ENCODE results near the gene CFAP65. TPM values are rescaled to one million over a fixed set of nuclear protein-coding genes. Genes with fewer than 3 reads are reported as not detected.

The CFAP65 gene
- total and polyA plus RNA-seq, 2 of the 4 experiments (the other 2 are of a cell fraction) = not detected

DNA sequence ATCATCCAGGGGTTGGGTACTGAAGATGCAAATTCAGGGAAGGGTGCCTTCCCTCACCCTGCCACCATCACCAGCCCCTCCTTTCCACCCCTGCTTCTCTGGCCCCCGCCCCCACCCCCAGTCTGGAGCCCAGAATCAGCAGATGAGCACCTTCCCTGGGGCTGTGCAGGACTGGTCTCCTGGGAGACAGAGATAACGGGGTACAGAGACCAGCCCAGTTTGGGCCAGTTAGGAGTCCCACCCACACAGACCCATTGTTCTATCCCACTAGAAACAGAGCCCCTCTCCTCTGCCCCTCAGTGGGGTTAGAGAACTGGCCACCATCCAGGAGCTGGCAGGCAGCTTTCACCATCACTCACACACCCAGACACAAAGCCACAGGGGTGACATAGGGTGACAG is 43.6 kb downstream of the CFAP65 start:
- TF ChIP-seq RCOR1 (IDR thresholded peaks at IDR 0.05; ENCODE audit: insufficient replicate concordance, low read length) (no peak), CHD1 (IDR thresholded peaks at IDR 0.05; ENCODE audit: low read depth, low read length) (no peak), NFE2L2 (IDR thresholded peaks at IDR 0.05; ENCODE audit: low read depth, low read length) (no peak), MAZ (IDR thresholded peaks at IDR 0.05; ENCODE audit: borderline replicate concordance, low read depth, low read length) (no peak), CEBPB (IDR thresholded peaks at IDR 0.05; ENCODE audit: low read depth, low read length) (no peak), MAFK (IDR thresholded peaks at IDR 0.05; ENCODE audit: low read depth, low read length) (no peak), BHLHE40 (IDR thresholded peaks at IDR 0.05; ENCODE audit: low read depth, low read length) (no peak), RFX5 (IDR thresholded peaks at IDR 0.05; ENCODE audit: low read depth, low read length) (no peak), FOS (IDR thresholded peaks at IDR 0.05; ENCODE audit: low read depth, low read length) (no peak), MXI1 (IDR thresholded peaks at IDR 0.05; ENCODE audit: borderline replicate concordance, low read depth, low read length) (no peak), POLR2A (IDR thresholded peaks at IDR 0.05; ENCODE audit: low read depth, low read length) (no peak), RAD21 (IDR thresholded peaks at IDR 0.05; ENCODE audit: low read length) (no peak), SMC3 (IDR thresholded peaks at IDR 0.05; ENCODE audit: low read depth, low read length) (no peak)
- TF ChIP-seq, protein P1, sequence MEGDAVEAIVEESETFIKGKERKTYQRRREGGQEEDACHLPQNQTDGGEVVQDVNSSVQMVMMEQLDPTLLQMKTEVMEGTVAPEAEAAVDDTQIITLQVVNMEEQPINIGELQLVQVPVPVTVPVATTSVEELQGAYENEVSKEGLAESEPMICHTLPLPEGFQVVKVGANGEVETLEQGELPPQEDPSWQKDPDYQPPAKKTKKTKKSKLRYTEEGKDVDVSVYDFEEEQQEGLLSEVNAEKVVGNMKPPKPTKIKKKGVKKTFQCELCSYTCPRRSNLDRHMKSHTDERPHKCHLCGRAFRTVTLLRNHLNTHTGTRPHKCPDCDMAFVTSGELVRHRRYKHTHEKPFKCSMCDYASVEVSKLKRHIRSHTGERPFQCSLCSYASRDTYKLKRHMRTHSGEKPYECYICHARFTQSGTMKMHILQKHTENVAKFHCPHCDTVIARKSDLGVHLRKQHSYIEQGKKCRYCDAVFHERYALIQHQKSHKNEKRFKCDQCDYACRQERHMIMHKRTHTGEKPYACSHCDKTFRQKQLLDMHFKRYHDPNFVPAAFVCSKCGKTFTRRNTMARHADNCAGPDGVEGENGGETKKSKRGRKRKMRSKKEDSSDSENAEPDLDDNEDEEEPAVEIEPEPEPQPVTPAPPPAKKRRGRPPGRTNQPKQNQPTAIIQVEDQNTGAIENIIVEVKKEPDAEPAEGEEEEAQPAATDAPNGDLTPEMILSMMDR (conservative IDR thresholded peaks at IDR 0.05; ENCODE audit: low read depth, low read length) = no peak
- TF ChIP-seq, protein P2, sequence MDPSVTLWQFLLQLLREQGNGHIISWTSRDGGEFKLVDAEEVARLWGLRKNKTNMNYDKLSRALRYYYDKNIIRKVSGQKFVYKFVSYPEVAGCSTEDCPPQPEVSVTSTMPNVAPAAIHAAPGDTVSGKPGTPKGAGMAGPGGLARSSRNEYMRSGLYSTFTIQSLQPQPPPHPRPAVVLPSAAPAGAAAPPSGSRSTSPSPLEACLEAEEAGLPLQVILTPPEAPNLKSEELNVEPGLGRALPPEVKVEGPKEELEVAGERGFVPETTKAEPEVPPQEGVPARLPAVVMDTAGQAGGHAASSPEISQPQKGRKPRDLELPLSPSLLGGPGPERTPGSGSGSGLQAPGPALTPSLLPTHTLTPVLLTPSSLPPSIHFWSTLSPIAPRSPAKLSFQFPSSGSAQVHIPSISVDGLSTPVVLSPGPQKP (IDR thresholded peaks at IDR 0.05; ENCODE audit: borderline replicate concordance, low read depth, low read length) = no peak
- TF ChIP-seq, protein P3, sequence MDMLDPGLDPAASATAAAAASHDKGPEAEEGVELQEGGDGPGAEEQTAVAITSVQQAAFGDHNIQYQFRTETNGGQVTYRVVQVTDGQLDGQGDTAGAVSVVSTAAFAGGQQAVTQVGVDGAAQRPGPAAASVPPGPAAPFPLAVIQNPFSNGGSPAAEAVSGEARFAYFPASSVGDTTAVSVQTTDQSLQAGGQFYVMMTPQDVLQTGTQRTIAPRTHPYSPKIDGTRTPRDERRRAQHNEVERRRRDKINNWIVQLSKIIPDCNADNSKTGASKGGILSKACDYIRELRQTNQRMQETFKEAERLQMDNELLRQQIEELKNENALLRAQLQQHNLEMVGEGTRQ (IDR thresholded peaks at IDR 0.05; ENCODE audit: low read depth, low read length) = no peak
- Histone ChIP-seq H3K56ac (ENCODE audit: extremely low read depth, insufficient read depth, low read length) (no peak overlapping the region), H4K91ac (ENCODE audit: insufficient read depth, low read depth, low read length) (no peak overlapping the region), H3K9me3 (ENCODE audit: control insufficient read depth, insufficient read depth, low read length) (no peaks in the 10 kb centered on the region; the same call in 1 of the 2 replicates), H3K18ac (ENCODE audit: low read depth, low read length) (no peak overlapping the region), H3K14ac (replicated peaks; ENCODE audit: low read depth, low read length) (no peak overlapping the region), H3K23ac (ENCODE audit: low read depth, low read length) (no peak overlapping the region), H3K36me3 (ENCODE audit: control insufficient read depth, insufficient read depth, low read length) (no peaks in the 10 kb centered on the region), H2BK5ac (ENCODE audit: low read depth, low read length, poor library complexity, severe bottlenecking) (no peak overlapping the region), H4K5ac (ENCODE audit: low read depth, low read length) (no peak overlapping the region), H2AFZ (replicated peaks; ENCODE audit: low read length, poor library complexity) (no peak overlapping the region), H3K27me3 (ENCODE audit: control insufficient read depth, insufficient read depth, low read length) (peaks cover 85% of the 10 kb centered on the region), H2BK20ac (ENCODE audit: low read depth, low read length) (no peak overlapping the region), H3K4me2 (ENCODE audit: low read depth, low read length) (no peak overlapping the region), H4K20me1 (ENCODE audit: insufficient read depth, low read length) (no peaks in the 10 kb centered on the region; the same call in 1 of the 2 replicates), H2BK15ac (ENCODE audit: low read depth, low read length) (no peak overlapping the region), H3K4me1 (ENCODE audit: control insufficient read depth, insufficient read depth, low read length) (no peaks in the 10 kb centered on the region; the same call in 1 of the 2 replicates), H4K8ac (ENCODE audit: low read depth in 2 of 2, low read length in 2 of 2) (no peak overlapping the region), H2AK9ac (replicated peaks; ENCODE audit: low read depth, low read length, poor library complexity) (no peak overlapping the region), H3K9ac (ENCODE audit: low read depth, low read length) (no peak overlapping the region), H3K9me1 (ENCODE audit: insufficient read depth, low read length) (no peaks in the 10 kb centered on the region), H3K4me3 (ENCODE audit: insufficient read depth, low read depth, low read length) (no peak overlapping the region), H3K4ac (ENCODE audit: low read depth, low read length) (no peak overlapping the region), H2AK5ac (ENCODE audit: low read depth, low read length) (no peak overlapping the region), H3K27ac (ENCODE audit: insufficient read depth, low read length) (no peak overlapping the region), H2BK120ac (ENCODE audit: low read depth, low read length) (no peak overlapping the region), H3K79me1 (ENCODE audit: low read depth in 1 of 2, low read length in 2 of 2) (no peaks in the 10 kb centered on the region)
- intact Hi-C loops (cut with micrococcal nuclease) (no loop called here), dilution Hi-C loops (cut with HindIII; ENCODE audit: low sequenced_read_pairs, unreplicated experiment) (no loop called here), in situ Hi-C loops (cut with MboI; ENCODE audit: low sequenced_read_pairs) (no loop called here)
- CTCF ChIA-PET = no interaction called here
- POLR2A ChIA-PET (ENCODE audit: unreplicated experiment) = interaction anchor here (0.6 kb wide), 1 partner anchor 381 kb away, joined by 3 read pairs; no protein-coding TSS in a partner anchor
- no CpG with 5 or more reads among the region's 2 CpGs for WGBS, 2 experiments (ENCODE audit: extremely low coverage in 2 of 2, insufficient read length in 1 of 2)
- ATAC-seq (ENCODE audit: low read depth) (no peak), DNase-seq (no peak)
- no TSS peak for BruUV-seq (replicated peaks)

Measured in IMR-90 (cell line).